Measurements from ENCODE around the gene ARHGEF6.

The ARHGEF6 gene

GRCh38 chrX:136636121-136636520 lies 144.6 kb downstream of the ARHGEF6 start:
- no peak for DNase-seq

GRCh38 chrX:136635235-136635634 lies 145.5 kb downstream of the ARHGEF6 start:
- DNase-seq: no peak

- no peak for DNase-seq
Observed at GRCh38 chrX:136630881-136631280, 149.9 kb downstream of the ARHGEF6 start.

- no peak for DNase-seq
Observed at GRCh38 chrX:136629084-136629750, 151.5 kb downstream of the ARHGEF6 start.

- no peak for DNase-seq
Observed at GRCh38 chrX:136627409-136627808, 153.3 kb downstream of the ARHGEF6 start.

- DNase-seq: no peak
Observed at GRCh38 chrX:136626891-136627290, 153.8 kb downstream of the ARHGEF6 start.

- no peak for DNase-seq
Observed at GRCh38 chrX:136626237-136626636, 154.5 kb downstream of the ARHGEF6 start.

- no peak for DNase-seq
Observed at GRCh38 chrX:136625246-136625645, 155.5 kb downstream of the ARHGEF6 start.

GRCh38 chrX:136623396-136623795 lies 157.3 kb downstream of the ARHGEF6 start:
- DNase-seq: no peak

GRCh38 chrX:136622568-136622967 lies 158.2 kb downstream of the ARHGEF6 start:
- DNase-seq: no peak

- no peak for DNase-seq
Observed at GRCh38 chrX:136620780-136621179, 160.0 kb downstream of the ARHGEF6 start.

- DNase-seq: no peak
Observed at GRCh38 chrX:136619899-136620505, 160.7 kb downstream of the ARHGEF6 start.

GRCh38 chrX:136616987-136617685 lies 163.6 kb downstream of the ARHGEF6 start:
- no peak for DNase-seq
